Measurements from ENCODE around the gene STUB1.

Gene STUB1

GRCh38 chr16:694187-694862 is 14.1 kb downstream of the STUB1 start:
- no peak for DNase-seq (ENCODE audit: low read depth)
- no peak overlapping the region for H3K4me3 ChIP-seq (ENCODE audit: low read length)
- TF ChIP-seq CTCF (conservative IDR thresholded peaks at IDR 0.05; ENCODE audit: low read length), result no peak

GRCh38 chr16:694863-695354 is 14.7 kb downstream of the STUB1 start:
- no peak for TF ChIP-seq CTCF (conservative IDR thresholded peaks at IDR 0.05; ENCODE audit: low read length)
- no peak overlapping the region for H3K4me3 ChIP-seq (ENCODE audit: low read length)
- no peak for DNase-seq (ENCODE audit: low read depth)

GRCh38 chr16:695355-696089 is 15.3 kb downstream of the STUB1 start:
- no peak overlapping the region for H3K4me3 ChIP-seq (ENCODE audit: low read length)
- no peak for DNase-seq (ENCODE audit: low read depth)
- TF ChIP-seq CTCF (conservative IDR thresholded peaks at IDR 0.05; ENCODE audit: low read length), result no peak

- no peak for DNase-seq (ENCODE audit: low read depth)
- H3K4me3 ChIP-seq (ENCODE audit: low read length), result no peak overlapping the region
- TF ChIP-seq CTCF (conservative IDR thresholded peaks at IDR 0.05; ENCODE audit: low read length), result no peak
Observed at GRCh38 chr16:698911-699671, 18.9 kb downstream of the STUB1 start.

- no peak for DNase-seq (ENCODE audit: low read depth)
- H3K4me3 ChIP-seq (ENCODE audit: low read length), result no peak overlapping the region
- TF ChIP-seq CTCF (conservative IDR thresholded peaks at IDR 0.05; ENCODE audit: low read length), result no peak
Observed at GRCh38 chr16:700684-701584, 20.7 kb downstream of the STUB1 start.

- no peak for TF ChIP-seq CTCF (conservative IDR thresholded peaks at IDR 0.05; ENCODE audit: low read length)
- no peak for DNase-seq (ENCODE audit: low read depth)
- no peak overlapping the region for H3K4me3 ChIP-seq (ENCODE audit: low read length)
Observed at GRCh38 chr16:702341-702740, 22.1 kb downstream of the STUB1 start.

All from AG10803 (cell line).